GM12874 (cell line): ENCODE results near the gene RXYLT1.

ENCODE experiments used
- TF ChIP-seq, protein P1 (sequence below): IDR thresholded peaks from 2 replicates; pipeline ENCODE4 v1.5.1; 2011; ENCODE audit warnings: low read depth, mild to moderate bottlenecking, control low read depth, low read length, moderate library complexity; ENCODE audit not compliant: insufficient read depth

Gene RXYLT1

DNA sequence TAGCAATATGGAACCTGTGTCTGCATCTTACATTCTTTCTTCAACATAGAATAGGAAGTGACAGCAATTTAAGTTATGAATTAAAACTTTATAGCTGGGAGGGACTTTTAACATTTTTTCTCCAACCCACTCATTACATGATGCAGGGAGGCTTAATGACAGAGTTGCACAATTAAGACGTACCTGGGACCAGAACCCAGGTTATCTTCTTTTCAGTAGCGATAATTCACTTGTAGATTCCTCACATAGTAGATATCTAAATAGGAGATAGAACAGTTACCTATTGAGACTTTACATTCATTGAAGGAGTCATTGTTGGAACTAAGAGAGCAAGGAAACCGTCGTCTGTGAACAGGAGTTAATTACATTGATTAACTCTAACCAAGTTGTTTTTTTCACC is 69.9 kb downstream of the RXYLT1 start:
- TF ChIP-seq, protein P1, sequence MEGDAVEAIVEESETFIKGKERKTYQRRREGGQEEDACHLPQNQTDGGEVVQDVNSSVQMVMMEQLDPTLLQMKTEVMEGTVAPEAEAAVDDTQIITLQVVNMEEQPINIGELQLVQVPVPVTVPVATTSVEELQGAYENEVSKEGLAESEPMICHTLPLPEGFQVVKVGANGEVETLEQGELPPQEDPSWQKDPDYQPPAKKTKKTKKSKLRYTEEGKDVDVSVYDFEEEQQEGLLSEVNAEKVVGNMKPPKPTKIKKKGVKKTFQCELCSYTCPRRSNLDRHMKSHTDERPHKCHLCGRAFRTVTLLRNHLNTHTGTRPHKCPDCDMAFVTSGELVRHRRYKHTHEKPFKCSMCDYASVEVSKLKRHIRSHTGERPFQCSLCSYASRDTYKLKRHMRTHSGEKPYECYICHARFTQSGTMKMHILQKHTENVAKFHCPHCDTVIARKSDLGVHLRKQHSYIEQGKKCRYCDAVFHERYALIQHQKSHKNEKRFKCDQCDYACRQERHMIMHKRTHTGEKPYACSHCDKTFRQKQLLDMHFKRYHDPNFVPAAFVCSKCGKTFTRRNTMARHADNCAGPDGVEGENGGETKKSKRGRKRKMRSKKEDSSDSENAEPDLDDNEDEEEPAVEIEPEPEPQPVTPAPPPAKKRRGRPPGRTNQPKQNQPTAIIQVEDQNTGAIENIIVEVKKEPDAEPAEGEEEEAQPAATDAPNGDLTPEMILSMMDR: no peak

DNA sequence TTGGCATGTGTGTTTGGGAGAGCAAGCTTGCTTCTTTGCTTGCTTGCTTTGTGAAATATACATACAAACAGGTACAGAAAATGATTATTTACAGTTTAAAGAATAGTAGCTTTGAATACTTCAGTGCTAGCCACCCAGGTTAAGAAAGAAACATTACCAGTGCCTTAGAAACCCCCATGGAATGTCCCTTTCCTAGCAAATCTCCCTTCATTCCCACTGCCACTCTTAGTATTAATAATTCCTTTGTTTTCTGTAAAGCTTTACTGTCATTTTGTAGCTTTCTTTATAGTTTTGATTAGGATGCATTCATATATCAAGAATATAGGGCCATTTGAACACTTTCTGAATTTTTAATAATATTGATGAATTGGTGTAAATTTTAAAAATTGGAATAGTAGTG is 74.3 kb downstream of the RXYLT1 start:
- TF ChIP-seq, protein P1: no peak

DNA sequence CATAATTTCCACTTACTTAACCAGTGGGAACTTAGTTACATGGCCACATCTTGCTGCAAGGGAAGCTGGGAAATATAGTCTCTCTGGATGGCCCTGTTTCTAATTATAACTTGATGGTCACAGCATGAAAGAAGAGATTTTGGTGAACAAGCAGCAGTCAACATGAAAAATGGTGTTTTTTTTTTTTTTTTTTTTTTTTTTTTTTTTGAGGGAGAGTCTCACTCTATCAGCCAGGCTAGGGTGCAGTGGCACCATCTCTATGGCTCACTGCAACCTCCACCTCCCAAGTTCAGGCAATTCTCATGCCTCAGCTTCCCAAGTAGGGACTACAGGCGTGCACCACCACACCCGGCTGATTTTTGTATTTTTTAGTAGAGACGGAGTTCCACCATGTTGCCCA is 75.6 kb downstream of the RXYLT1 start:
- TF ChIP-seq, protein P1: no peak

DNA sequence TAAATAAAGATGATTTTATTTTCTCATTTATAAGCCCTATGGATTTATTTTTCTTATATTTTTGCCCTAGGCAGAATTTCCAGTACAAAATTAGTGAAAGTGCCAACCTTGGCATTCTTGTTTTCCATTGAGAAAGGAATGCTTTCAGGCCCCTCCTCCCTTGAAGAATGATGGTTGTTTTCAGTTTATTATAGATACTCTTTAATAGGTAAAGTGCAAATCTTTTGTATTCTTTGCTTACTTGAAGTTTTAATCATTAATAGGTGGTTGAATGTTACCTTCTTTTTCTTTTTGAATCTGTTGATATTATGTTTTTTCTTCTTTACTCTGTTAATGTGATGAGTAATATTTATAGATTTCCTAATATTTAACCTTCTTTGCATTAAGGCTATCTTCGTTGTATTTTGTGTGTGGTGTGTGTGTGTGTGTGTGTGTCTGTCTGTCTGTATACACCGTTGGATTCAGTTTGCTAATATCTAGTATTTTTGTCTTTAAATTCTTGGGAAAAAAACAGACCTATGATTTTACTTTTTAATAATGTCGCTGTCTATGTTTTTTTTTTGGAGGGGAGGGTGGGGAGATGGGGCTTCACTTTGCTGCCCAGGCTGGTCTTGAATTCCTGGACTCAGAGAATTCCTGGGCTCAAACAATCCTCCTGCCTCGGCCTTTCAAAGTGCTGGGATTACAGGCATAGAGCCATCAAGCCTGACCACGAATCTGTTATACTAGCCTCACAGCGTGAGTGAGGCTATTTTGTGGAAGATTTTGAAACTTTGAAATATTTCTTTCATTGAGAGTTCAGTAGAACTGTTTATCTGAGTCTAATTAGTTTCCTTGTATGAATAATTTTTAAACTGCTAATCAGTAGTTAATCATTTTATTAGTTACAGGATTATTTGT is 78.3 kb downstream of the RXYLT1 start:
- TF ChIP-seq, protein P1: no peak
